GM12872 (cell line): ENCODE results near the gene NUDT3.

Source experiments
- TF ChIP-seq, protein P1 (sequence below): IDR thresholded peaks from 3 replicates; pipeline ENCODE4 v1.5.1; 2011; ENCODE audit warnings: low read depth, mild to moderate bottlenecking, low read length, moderate library complexity; ENCODE audit not compliant: insufficient read depth

NUDT3 gene

GRCh38 chr6:34412643-34413214, 20.3 kb upstream of the NUDT3 start:
- TF ChIP-seq, protein P1, sequence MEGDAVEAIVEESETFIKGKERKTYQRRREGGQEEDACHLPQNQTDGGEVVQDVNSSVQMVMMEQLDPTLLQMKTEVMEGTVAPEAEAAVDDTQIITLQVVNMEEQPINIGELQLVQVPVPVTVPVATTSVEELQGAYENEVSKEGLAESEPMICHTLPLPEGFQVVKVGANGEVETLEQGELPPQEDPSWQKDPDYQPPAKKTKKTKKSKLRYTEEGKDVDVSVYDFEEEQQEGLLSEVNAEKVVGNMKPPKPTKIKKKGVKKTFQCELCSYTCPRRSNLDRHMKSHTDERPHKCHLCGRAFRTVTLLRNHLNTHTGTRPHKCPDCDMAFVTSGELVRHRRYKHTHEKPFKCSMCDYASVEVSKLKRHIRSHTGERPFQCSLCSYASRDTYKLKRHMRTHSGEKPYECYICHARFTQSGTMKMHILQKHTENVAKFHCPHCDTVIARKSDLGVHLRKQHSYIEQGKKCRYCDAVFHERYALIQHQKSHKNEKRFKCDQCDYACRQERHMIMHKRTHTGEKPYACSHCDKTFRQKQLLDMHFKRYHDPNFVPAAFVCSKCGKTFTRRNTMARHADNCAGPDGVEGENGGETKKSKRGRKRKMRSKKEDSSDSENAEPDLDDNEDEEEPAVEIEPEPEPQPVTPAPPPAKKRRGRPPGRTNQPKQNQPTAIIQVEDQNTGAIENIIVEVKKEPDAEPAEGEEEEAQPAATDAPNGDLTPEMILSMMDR: no peak

DNA sequence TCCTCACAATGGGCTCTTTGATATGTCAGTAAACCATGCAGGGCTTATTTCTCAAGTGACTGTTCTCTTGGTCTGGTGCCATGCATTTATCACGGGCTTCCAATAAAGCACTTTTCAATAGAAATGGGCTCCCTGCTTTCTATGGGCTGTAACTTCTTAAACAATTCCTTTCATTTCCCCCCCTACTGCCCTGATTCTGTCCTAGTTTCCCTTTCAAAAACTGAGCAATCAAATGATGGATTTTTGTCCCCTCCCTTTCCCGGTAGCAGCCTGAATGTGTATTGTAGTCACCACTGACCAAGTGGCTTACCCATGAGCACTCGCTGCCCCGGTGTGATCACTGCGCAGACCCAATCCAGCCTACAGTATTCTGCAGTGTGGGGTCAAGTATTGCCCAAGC, 19.5 kb upstream of the NUDT3 start:
- TF ChIP-seq, protein P1: no peak

DNA sequence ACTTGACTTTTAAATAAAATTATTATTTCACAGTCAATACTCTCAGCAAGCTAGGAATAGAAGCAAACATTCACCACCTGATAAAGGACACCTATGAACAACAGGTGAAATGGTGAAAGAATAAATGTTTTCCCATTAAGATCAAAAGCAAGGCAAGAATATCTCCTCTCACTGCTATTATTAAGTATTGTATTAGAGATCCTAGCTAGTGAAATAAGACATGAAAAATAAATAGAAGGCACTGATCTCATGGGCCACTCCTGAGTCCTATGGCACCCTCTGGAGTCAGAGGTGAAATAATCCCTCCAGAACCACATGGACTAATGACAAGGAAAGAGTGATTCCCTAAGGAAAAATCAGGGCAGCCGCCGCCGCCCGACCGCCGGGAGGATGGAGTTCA, 4.0 kb upstream of the NUDT3 start:
- TF ChIP-seq, protein P1: no peak

DNA sequence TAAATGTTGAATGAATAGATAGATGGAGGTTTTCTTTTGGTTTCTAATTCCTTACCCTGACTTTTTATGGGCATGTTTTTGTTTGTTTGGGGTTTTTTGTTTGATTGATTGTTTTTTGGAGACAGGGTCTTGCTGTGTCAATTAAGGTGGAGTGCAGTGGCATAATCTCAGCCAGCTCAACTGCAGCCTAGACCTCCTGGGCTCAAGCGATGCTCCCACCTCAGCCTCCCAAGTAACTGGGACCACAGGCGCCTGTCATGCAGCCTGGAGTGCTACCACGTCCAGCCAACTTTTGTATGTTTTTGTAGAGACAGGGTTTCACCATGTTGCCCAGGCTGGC, 1.5 kb upstream of the NUDT3 start:
- TF ChIP-seq, protein P1: no peak

GRCh38 chr6:34393191-34393965, 909 bp upstream of the NUDT3 start:
- TF ChIP-seq, protein P1: no peak

GRCh38 chr6:34391786-34392496, 528 bp downstream of the NUDT3 start:
- TF ChIP-seq, protein P1: no peak

DNA sequence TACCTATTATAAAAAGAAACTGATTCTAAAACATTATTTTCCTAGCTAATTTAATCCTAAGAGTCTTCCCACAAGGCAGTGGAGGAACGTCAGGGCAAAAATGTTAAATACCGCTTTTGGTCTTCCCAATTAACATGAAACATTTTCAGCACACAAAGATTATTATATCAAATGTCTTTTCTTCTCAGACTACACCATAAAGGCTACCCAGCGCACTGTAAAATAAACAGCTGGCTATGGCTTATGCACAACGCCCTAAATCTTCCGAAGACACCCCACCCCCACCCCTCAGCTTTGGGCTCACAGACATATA, 1.0 kb downstream of the NUDT3 start:
- TF ChIP-seq, protein P1: no peak
